ENCODE measurements around the gene HADH.

DNA sequence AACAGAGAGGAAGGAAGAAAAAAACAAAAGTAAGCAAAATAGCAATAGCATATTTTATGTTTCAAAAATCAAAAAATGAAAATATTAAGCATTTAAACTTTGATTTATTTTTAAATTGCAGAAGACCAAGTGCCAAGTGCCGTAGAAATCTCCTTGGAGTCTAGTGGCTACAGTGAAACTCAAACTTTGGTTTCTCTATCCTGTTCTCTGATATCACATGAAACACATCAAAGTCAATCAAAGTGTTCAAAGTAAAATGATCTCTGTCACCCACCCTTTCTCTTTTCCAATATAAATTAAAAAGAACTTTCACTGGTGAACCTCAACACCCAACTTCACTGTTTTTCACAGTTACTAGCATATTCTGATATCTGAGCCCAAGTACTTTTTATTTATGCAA lies 81.1 kb downstream of the HADH start:
- TF ChIP-seq, protein P1, sequence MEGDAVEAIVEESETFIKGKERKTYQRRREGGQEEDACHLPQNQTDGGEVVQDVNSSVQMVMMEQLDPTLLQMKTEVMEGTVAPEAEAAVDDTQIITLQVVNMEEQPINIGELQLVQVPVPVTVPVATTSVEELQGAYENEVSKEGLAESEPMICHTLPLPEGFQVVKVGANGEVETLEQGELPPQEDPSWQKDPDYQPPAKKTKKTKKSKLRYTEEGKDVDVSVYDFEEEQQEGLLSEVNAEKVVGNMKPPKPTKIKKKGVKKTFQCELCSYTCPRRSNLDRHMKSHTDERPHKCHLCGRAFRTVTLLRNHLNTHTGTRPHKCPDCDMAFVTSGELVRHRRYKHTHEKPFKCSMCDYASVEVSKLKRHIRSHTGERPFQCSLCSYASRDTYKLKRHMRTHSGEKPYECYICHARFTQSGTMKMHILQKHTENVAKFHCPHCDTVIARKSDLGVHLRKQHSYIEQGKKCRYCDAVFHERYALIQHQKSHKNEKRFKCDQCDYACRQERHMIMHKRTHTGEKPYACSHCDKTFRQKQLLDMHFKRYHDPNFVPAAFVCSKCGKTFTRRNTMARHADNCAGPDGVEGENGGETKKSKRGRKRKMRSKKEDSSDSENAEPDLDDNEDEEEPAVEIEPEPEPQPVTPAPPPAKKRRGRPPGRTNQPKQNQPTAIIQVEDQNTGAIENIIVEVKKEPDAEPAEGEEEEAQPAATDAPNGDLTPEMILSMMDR (conservative IDR thresholded peaks at IDR 0.05; ENCODE audit: low read depth, low read length), result no peak
- no peak for TF ChIP-seq EZH2 (IDR thresholded peaks at IDR 0.05; ENCODE audit: low read length, unreplicated experiment)
- TF ChIP-seq EZH2phosphoT487 (IDR thresholded peaks at IDR 0.05; ENCODE audit: borderline replicate concordance, low read length), result no peak
